Naive thymus-derived CD4-positive, alpha-beta T cell (primary cell): Measurements from ENCODE around the gene HIRIP3. TPM values are rescaled to one million over a fixed set of nuclear protein-coding genes. Genes with fewer than 3 reads are reported as not detected.

ENCODE experiments used
- ATAC-seq: fragments of 150-1000 bp; cut with Tn5 transposase; 2 replicates; pipeline ENCODE4 v1.10.0; 2021; ENCODE audit warnings: mild to moderate bottlenecking, moderate library complexity
- CTCF ChIA-PET: fragments of 350-600 bp; sonication (Branson Sonifier 250); formaldehyde crosslinking; loops from one replicate; lab custom pipeline; 2021; ENCODE audit warnings: antibody characterized with exemption; lab: Charles Lee
- POLR2A ChIA-PET: fragments of 350-600 bp; sonication (Branson Sonifier 250); formaldehyde crosslinking; loops from one replicate; lab custom pipeline; 2021; ENCODE audit warnings: antibody characterized with exemption, inconsistent platforms; lab: Charles Lee
- DNase-seq, 9 donors: peaks; one replicate each; pipeline versions ENCODE4 v3.0.0 to v3.0.0-alpha.2; 2020 to 2022; ENCODE audit warnings: mixed read lengths in 1 of 9
- H3K27ac ChIP-seq: one replicate; pipeline ENCODE4 v1.7.0; 2013; ENCODE audit warnings: mild to moderate bottlenecking, low read depth, low read length, moderate library complexity
- H3K27me3 ChIP-seq, 2 donors: one replicate each; pipeline ENCODE4 v1.7.0; 2013; ENCODE audit warnings: low read length in 2 of 2, mild to moderate bottlenecking in 2 of 2, moderate library complexity in 2 of 2; ENCODE audit not compliant: control insufficient read depth in 2 of 2, insufficient read depth in 2 of 2
- H3K36me3 ChIP-seq, 3 experiments: 1 replicate in 2 of 3; 2 replicates in 1 of 3; pipeline ENCODE4 v1.7.0; 2013; ENCODE audit warnings: low read length in 3 of 3, mild to moderate bottlenecking in 3 of 3, moderate library complexity in 1 of 3; ENCODE audit not compliant: insufficient read depth in 3 of 3, control insufficient read depth in 2 of 3
- H3K4me1 ChIP-seq, 2 donors: one replicate each; pipeline ENCODE4 v1.7.0; 2013; ENCODE audit warnings: low read length in 2 of 2, mild to moderate bottlenecking in 2 of 2, moderate library complexity in 1 of 2; ENCODE audit not compliant: control insufficient read depth in 2 of 2, insufficient read depth in 2 of 2
- H3K4me3 ChIP-seq: 2 replicates; pipeline ENCODE4 v1.7.0; 2013; ENCODE audit warnings: mild to moderate bottlenecking, low read length
- H3K9me3 ChIP-seq, 3 experiments: 1 replicate in 2 of 3; 2 replicates in 1 of 3; pipeline ENCODE4 v1.7.0; 2013; ENCODE audit warnings: low read length in 3 of 3; ENCODE audit not compliant: control insufficient read depth in 2 of 3
- H3K27ac Mint-ChIP-seq, 9 donors: one replicate each; pipeline ENCODE4 v1.8.0; 2020 to 2022; ENCODE audit warnings: mixed read lengths in 9 of 9, mild to moderate bottlenecking in 8 of 9, moderate library complexity in 5 of 9, inconsistent platforms in 2 of 9
- H3K27me3 Mint-ChIP-seq, 5 donors: one replicate each; pipeline ENCODE4 v1.8.0; 2021 to 2022; ENCODE audit warnings: mixed read lengths in 5 of 5, mild to moderate bottlenecking in 1 of 5
- H3K36me3 Mint-ChIP-seq, 5 donors: one replicate each; pipeline ENCODE4 v1.8.0; 2020 to 2022; ENCODE audit warnings: mixed read lengths in 5 of 5, mild to moderate bottlenecking in 3 of 5, inconsistent platforms in 1 of 5
- H3K4me1 Mint-ChIP-seq, 7 donors: one replicate each; pipeline ENCODE4 v1.8.0; 2020 to 2022; ENCODE audit warnings: mixed read lengths in 7 of 7, mild to moderate bottlenecking in 3 of 7, inconsistent platforms in 1 of 7
- H3K4me3 Mint-ChIP-seq, 10 donors: one replicate each; pipeline ENCODE4 v1.8.0; 2020 to 2022; ENCODE audit warnings: mild to moderate bottlenecking in 10 of 10, mixed read lengths in 10 of 10, moderate library complexity in 6 of 10, inconsistent platforms in 2 of 10
- H3K9me3 Mint-ChIP-seq, 11 donors: one replicate each; pipeline ENCODE4 v1.8.0; 2020 to 2022; ENCODE audit warnings: mixed read lengths in 11 of 11, mild to moderate bottlenecking in 4 of 11, inconsistent platforms in 1 of 11, moderate library complexity in 1 of 11
- intact Hi-C, 2 donors: fragments of 100-400 bp; cut with micrococcal nuclease; formaldehyde crosslinking; loops; one replicate each; pipeline ENCODE4 v1.15.1; 2023
- polyA plus RNA-seq, 2 donors: library from polyadenylated mRNA; unstranded; fragments of 300-500 nt; fragmentation: Illumina TruSeq; gene quantifications; one replicate each; pipeline ENCODE4 v1.2.3, GENCODE V29; 2021
- total RNA-seq, 6 experiments: library from RNA in 5 of 6; stranded (reverse) in 5 of 6; gene quantifications; 1 replicate in 5 of 6; 2 replicates in 1 of 6; pipeline ENCODE4 v1.2.3 and lab custom pipeline; 2021 to 2026

The HIRIP3 gene
- total and polyA plus RNA-seq, 7 experiments from 2014 or later, result 14.4 to 37.6 (median 21.5) TPM

DNA sequence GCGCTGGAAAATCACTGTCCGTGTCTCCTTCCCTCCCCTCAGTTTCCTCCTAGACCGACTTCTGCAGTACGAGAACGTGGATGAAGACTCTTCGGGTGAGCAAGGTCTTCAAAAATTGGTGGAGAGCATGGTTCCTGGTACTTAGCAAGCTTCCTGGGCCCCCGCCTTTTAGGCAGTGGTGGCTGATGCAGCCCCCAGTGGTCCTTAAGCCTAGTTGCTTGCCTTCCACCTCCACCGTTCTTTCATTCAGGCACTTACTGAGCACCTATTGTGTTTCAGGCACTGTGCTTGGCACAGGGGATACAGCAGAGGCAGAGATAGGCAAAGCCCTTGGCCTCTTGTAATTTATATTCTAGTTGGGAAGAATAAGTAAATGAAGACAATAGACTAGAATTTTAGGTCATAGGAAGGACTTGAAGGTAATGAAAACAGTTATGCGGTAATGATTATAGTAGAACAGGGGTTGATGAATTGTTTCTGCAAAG lies 1.4 kb upstream of the HIRIP3 start:
- no peaks in the 10 kb centered on the region for H3K9me3 ChIP-seq
- peaks cover 16 to 18% of the 10 kb centered on the region in 2 donors for H3K4me1 ChIP-seq
- Mint-ChIP-seq H3K27ac (peak overlapping the region; percentile 93 to 99 (median 97)), H3K27me3 (no peaks in the 10 kb centered on the region), H3K36me3 (peaks cover 0 to 27% (median 3%) of the 10 kb centered on the region in 5 donors), H3K9me3 (no peaks in the 10 kb centered on the region), H3K4me3 (peak overlapping the region; percentile 86 to 99 (median 98)), H3K4me1 (peaks cover 24 to 53% (median 38%) of the 10 kb centered on the region in 7 donors)
- intact Hi-C loops, result loop anchor here (1.0 to 10.0 kb wide), 16 partner anchors 24 to 1132 kb away; partner anchors contain the start of genes CDIPT (in 2 of the 2), FBXL19 (in 2 of the 2), KCTD13 (in 2 of the 2) and TAOK2 (in 2 of the 2)
- ChIA-PET POLR2A (interaction anchor here (0.7 to 3.3 kb wide), 11 partner anchors 9 to 614 kb away, joined by 3 to 26 read pairs (median 10); partner anchors contain the start of genes KCTD13, TAOK2 and TMEM219), CTCF (interaction anchor here (0.7 to 1.4 kb wide), 4 partner anchors 80 to 356 kb away, joined by 3 to 6 read pairs (median 4); partner anchors contain the start of gene CDIPT)
- H3K27me3 ChIP-seq, result no peaks in the 10 kb centered on the region
- peak overlapping the region; percentile 100 for H3K4me3 ChIP-seq
- H3K36me3 ChIP-seq, result peaks cover 0 to 59% (median 0%) of the 10 kb centered on the region in 3 experiments
- DNase-seq, result no peak
- peak overlapping the region; percentile 99 for H3K27ac ChIP-seq
- ATAC-seq, result no peak

GRCh38 chr16:29995911-29996765 lies 721 bp upstream of the HIRIP3 start, which contains the start of gene INO80E:
Gene INO80E (plus strand): TSS chr16:29996241. CDS start chr16:29996311, 70 bp downstream.
- intact Hi-C loops, result loop anchor here (1.0 to 10.0 kb wide), 17 partner anchors 23 to 1131 kb away; partner anchors contain the start of genes CDIPT (in 2 of the 2), FBXL19 (in 2 of the 2), KCTD13 (in 2 of the 2) and TAOK2 (in 2 of the 2)
- Mint-ChIP-seq H3K4me3 (peak within 1 kb of the TSS; percentile 86 to 99 (median 98)), H3K36me3 (peaks cover 0 to 27% (median 3%) of the 10 kb centered on the region in 5 donors), H3K27ac (peak within 1 kb of the TSS; percentile 93 to 99 (median 97)), H3K27me3 (no peaks in the 10 kb centered on the region), H3K4me1 (peaks cover 24 to 53% (median 38%) of the 10 kb centered on the region in 7 donors), H3K9me3 (no peaks in the 10 kb centered on the region)
- DNase-seq (peak; percentile 94 to 99 (median 98)), ATAC-seq (peak; percentile 99)
- peaks cover 16 to 18% of the 10 kb centered on the region in 2 donors for H3K4me1 ChIP-seq
- peak within 1 kb of the TSS; percentile 99 for H3K27ac ChIP-seq
- H3K36me3 ChIP-seq, result peaks cover 0 to 59% (median 0%) of the 10 kb centered on the region in 3 experiments
- H3K4me3 ChIP-seq, result peak within 1 kb of the TSS; percentile 100
- POLR2A ChIA-PET, result interaction anchor here (0.7 to 3.3 kb wide), 14 partner anchors 9 to 614 kb away, joined by 3 to 26 read pairs (median 5); partner anchors contain the start of genes CDIPT, KCTD13, KIF22 and TAOK2
- CTCF ChIA-PET, result interaction anchor here (0.7 to 1.2 kb wide), 3 partner anchors 79 to 355 kb away, joined by 3 to 6 read pairs (median 5); partner anchors contain the start of gene CDIPT
- no peaks in the 10 kb centered on the region for H3K27me3 ChIP-seq
- no peaks in the 10 kb centered on the region for H3K9me3 ChIP-seq

DNA sequence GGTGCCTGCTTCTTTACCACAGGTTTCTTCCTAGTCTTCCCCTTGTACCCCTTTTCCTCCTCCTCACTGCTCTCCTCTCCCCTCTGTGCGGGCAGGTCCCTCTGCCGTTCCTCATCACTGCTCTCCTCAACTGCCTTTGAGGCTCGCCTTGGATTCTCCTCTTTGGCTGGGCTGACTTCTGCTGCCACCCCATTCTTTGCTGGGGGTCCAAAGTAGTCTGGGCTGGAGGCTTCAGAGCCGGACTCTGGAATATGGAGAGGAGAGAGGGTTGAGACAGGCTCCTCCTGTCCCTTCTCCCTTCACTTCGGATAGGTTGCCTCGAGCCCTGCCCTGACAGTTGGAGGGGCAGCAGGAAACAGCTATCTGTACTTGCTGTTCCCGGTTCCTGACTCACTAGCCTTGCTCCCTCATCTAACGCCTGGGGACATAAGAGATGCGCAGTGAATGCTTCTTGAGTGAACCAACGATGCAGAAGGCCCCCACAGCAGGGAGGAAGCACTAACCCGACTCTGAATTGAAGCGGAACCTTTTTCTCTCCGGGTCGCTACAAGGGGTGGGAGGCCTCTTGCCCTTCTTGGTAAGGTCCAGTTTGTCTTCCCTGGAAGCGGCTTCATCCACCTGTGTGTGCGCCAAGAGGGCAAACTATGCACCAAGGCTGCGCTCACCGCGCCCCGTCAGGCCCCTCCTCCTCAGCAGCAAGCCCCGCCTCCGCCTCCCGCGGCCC lies 655 bp downstream of the HIRIP3 start:
- H3K27ac ChIP-seq, result peak overlapping the region; percentile 99
- no peaks in the 10 kb centered on the region for H3K9me3 ChIP-seq
- DNase-seq (peak in 1 of 9 donors; percentile 79), ATAC-seq (no peak)
- Mint-ChIP-seq H3K9me3 (no peaks in the 10 kb centered on the region), H3K4me3 (peak overlapping the region; percentile 86 to 99 (median 98)), H3K36me3 (peaks cover 0 to 27% (median 7%) of the 10 kb centered on the region in 5 donors), H3K27me3 (no peaks in the 10 kb centered on the region), H3K27ac (peak overlapping the region; percentile 93 to 99 (median 97)), H3K4me1 (peaks cover 24 to 51% (median 37%) of the 10 kb centered on the region in 7 donors)
- POLR2A ChIA-PET, result interaction anchor here (0.8 to 3.3 kb wide), 12 partner anchors 8 to 293 kb away, joined by 3 to 26 read pairs (median 11); partner anchors contain the start of genes CDIPT, KCTD13, TAOK2 and TMEM219
- peaks cover 0 to 58% (median 0%) of the 10 kb centered on the region in 3 experiments for H3K36me3 ChIP-seq
- H3K27me3 ChIP-seq, result no peaks in the 10 kb centered on the region
- H3K4me3 ChIP-seq, result peak overlapping the region; percentile 100
- peaks cover 16 to 18% of the 10 kb centered on the region in 2 donors for H3K4me1 ChIP-seq
- intact Hi-C loops, result loop anchor here (1.0 to 10.0 kb wide), 5 partner anchors 32 to 1130 kb away; partner anchors contain the start of genes FBXL19 (in 1 of the 2), MAZ (in 1 of the 2), SH2B1 (in 1 of the 2) and TMEM219 (in 1 of the 2)
- CTCF ChIA-PET, result no interaction called here

- Mint-ChIP-seq H3K27ac (peak overlapping the region in 8 of 9 donors; percentile 59 to 97 (median 92)), H3K4me1 (peaks cover 22 to 44% (median 33%) of the 10 kb centered on the region in 7 donors), H3K36me3 (peaks cover 0 to 29% (median 7%) of the 10 kb centered on the region in 5 donors), H3K27me3 (no peaks in the 10 kb centered on the region), H3K9me3 (no peaks in the 10 kb centered on the region), H3K4me3 (peak overlapping the region in 9 of 10 donors; percentile 32 to 99 (median 93))
- CTCF ChIA-PET, result interaction anchor here (0.5 to 1.2 kb wide), 2 partner anchors 21 to 143 kb away, joined by 3 to 4 read pairs; partner anchors contain the start of gene TAOK2
- peak overlapping the region; percentile 99 for H3K27ac ChIP-seq
- POLR2A ChIA-PET, result interaction anchor here (1.1 to 1.7 kb wide), 4 partner anchors 21 to 342 kb away, joined by 3 to 16 read pairs (median 4); partner anchors contain the start of genes TAOK2 and TMEM219
- H3K4me1 ChIP-seq, result peaks cover 16 to 18% of the 10 kb centered on the region in 2 donors
- H3K4me3 ChIP-seq, result no peak overlapping the region
- H3K36me3 ChIP-seq, result peaks cover 0 to 58% (median 0%) of the 10 kb centered on the region in 3 experiments
- intact Hi-C loops, result loop anchor here in 1 of 2 donors (10.0 kb wide), 1 partner anchor 1129 kb away; the partner anchor contains the start of gene SH2B1
- H3K9me3 ChIP-seq, result no peaks in the 10 kb centered on the region
- DNase-seq (no peak), ATAC-seq (no peak)
- H3K27me3 ChIP-seq, result no peaks in the 10 kb centered on the region
Measured at GRCh38 chr16:29993903-29994599, 1.4 kb downstream of the HIRIP3 start.
